A549 (cell line): ENCODE measurements around the gene GINS1.

Source experiments
- CBX8 ChIP-seq: fragments of 200-600 bp; sonication (generic); IDR thresholded peaks from 2 replicates; pipeline ENCODE4 v1.6.1; 2016
- CEBPB ChIP-seq, 2 experiments: fragments of >200 bp in 1 of 2; sonication (Bioruptor Twin) in 1 of 2; formaldehyde crosslinking in 1 of 2; IDR thresholded peaks; 2 replicates each; pipeline ENCODE4 v1.6.1; 2012 to 2016
- CTCF ChIP-seq: fragments of >200 bp; sonication (Bioruptor Twin); formaldehyde crosslinking; IDR thresholded peaks from 3 replicates; pipeline ENCODE4 v1.5.1; 2016
- EHMT2 ChIP-seq: fragments of 200-600 bp; sonication (generic); IDR thresholded peaks from 2 replicates; pipeline ENCODE4 v1.6.1; 2016; ENCODE audit warnings: antibody characterized with exemption, low read depth, mild to moderate bottlenecking, moderate library complexity
- EP300 ChIP-seq, 2 experiments: fragments of >200 bp; sonication (Bioruptor Twin); formaldehyde crosslinking; IDR thresholded peaks; 2 replicates in 1 of 2; 3 replicates in 1 of 2; pipeline ENCODE4 v1.6.1; 2016 to 2017
- MAX ChIP-seq: IDR thresholded peaks from 2 replicates; pipeline ENCODE4 v1.6.1; 2012
- NR3C1 ChIP-seq: fragments of >200 bp; sonication (Bioruptor Twin); formaldehyde crosslinking; IDR thresholded peaks from 3 replicates; pipeline ENCODE4 v1.6.1; 2017
- PHF8 ChIP-seq: fragments of 200-600 bp; sonication (generic); IDR thresholded peaks from 2 replicates; pipeline ENCODE4 v1.6.1; 2016; ENCODE audit warnings: low read depth, mild to moderate bottlenecking, antibody characterized with exemption, moderate library complexity, borderline replicate concordance
- POLR2A ChIP-seq: IDR thresholded peaks from 2 replicates; pipeline ENCODE4 v1.6.1; 2012; ENCODE audit warnings: mild to moderate bottlenecking, low read length
- RCOR1 ChIP-seq: fragments of 150-350 bp; IDR thresholded peaks from 2 replicates; pipeline ENCODE4 v1.6.1; 2014; ENCODE audit warnings: antibody characterized with exemption, low read length, low read depth
- TF ChIP-seq, protein P1 (sequence below): fragments of 200-600 bp; sonication (generic); IDR thresholded peaks from 2 replicates; pipeline ENCODE4 v1.6.1; 2016; ENCODE audit warnings: antibody characterized with exemption, mild to moderate bottlenecking, moderate library complexity
- TF ChIP-seq, protein P2 (sequence below): fragments of 250-450 bp; sonication (Bioruptor Pico); IDR thresholded peaks from 2 replicates; pipeline ENCODE4 v1.5.0; 2021; ENCODE audit warnings: mild to moderate bottlenecking, moderate library complexity, borderline replicate concordance

DNA sequence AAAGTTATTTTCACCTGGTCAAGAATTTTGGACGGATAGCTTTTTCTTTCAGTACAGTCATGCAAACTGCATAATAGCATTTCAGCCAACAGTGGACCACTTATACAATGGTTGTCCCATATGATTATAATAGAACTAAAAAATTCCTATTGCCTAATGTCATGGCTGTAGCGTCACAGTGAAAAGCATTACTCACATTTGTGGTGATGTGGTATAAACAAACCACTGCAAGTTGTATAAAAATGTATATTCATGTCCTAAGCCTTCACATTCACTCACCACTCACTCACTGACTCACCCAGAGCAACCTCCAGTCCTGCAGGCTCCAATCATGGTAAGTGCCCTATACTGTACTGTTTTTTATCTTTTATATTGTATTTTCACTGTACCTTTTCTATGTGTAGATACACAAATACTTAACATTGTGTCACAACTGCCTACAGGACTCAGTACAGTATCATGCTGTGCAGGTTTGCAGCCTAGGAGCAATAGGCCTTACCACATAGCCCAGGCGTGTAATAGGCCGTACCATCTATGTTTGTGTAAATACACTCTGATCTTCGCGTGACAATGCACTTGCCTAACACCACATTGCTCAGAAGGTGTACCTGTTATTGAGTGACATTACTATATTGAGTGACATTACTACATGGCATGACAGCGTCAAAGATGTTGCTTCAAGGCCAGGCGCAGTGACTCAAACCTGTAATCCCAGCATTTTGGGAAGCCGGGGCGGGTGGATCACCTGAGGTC, 34.7 kb upstream of the GINS1 start:
- no peak for TF ChIP-seq CTCF
- TF ChIP-seq, protein P1, sequence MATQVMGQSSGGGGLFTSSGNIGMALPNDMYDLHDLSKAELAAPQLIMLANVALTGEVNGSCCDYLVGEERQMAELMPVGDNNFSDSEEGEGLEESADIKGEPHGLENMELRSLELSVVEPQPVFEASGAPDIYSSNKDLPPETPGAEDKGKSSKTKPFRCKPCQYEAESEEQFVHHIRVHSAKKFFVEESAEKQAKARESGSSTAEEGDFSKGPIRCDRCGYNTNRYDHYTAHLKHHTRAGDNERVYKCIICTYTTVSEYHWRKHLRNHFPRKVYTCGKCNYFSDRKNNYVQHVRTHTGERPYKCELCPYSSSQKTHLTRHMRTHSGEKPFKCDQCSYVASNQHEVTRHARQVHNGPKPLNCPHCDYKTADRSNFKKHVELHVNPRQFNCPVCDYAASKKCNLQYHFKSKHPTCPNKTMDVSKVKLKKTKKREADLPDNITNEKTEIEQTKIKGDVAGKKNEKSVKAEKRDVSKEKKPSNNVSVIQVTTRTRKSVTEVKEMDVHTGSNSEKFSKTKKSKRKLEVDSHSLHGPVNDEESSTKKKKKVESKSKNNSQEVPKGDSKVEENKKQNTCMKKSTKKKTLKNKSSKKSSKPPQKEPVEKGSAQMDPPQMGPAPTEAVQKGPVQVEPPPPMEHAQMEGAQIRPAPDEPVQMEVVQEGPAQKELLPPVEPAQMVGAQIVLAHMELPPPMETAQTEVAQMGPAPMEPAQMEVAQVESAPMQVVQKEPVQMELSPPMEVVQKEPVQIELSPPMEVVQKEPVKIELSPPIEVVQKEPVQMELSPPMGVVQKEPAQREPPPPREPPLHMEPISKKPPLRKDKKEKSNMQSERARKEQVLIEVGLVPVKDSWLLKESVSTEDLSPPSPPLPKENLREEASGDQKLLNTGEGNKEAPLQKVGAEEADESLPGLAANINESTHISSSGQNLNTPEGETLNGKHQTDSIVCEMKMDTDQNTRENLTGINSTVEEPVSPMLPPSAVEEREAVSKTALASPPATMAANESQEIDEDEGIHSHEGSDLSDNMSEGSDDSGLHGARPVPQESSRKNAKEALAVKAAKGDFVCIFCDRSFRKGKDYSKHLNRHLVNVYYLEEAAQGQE, result no peak
- no peak for TF ChIP-seq POLR2A
- no peak for TF ChIP-seq EHMT2
- TF ChIP-seq MAX, result no peak
- TF ChIP-seq RCOR1, result no peak
- TF ChIP-seq NR3C1, result no peak
- TF ChIP-seq EP300 (IDR thresholded peaks at IDR 0.05), result peak in 1 of 2 experiments; percentile 19; a peak in 1 of 5 replicates
- TF ChIP-seq, protein P2, sequence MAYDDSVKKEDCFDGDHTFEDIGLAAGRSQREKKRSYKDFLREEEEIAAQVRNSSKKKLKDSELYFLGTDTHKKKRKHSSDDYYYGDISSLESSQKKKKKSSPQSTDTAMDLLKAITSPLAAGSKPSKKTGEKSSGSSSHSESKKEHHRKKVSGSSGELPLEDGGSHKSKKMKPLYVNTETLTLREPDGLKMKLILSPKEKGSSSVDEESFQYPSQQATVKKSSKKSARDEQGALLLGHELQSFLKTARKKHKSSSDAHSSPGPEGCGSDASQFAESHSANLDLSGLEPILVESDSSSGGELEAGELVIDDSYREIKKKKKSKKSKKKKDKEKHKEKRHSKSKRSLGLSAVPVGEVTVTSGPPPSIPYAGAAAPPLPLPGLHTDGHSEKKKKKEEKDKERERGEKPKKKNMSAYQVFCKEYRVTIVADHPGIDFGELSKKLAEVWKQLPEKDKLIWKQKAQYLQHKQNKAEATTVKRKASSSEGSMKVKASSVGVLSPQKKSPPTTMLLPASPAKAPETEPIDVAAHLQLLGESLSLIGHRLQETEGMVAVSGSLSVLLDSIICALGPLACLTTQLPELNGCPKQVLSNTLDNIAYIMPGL (CRISPR knock-in tag), result no peak
- no peak for TF ChIP-seq CBX8
- TF ChIP-seq CEBPB (IDR thresholded peaks at IDR 0.05), result peak in 1 of 2 experiments; percentile 22; a peak in 1 of 4 replicates
- no peak for TF ChIP-seq PHF8
